Mononuclear cell (primary cell): ENCODE data around the gene CACNA1D. TPM values are rescaled to one million over a fixed set of nuclear protein-coding genes. Genes with fewer than 3 reads are reported as not detected.

Experiments used
- H3K27me3 ChIP-seq: 2 replicates; pipeline ENCODE4 v1.6.0; 2011; ENCODE audit warnings: low read length, control low read depth; ENCODE audit not compliant: insufficient read depth
- H3K4me1 ChIP-seq: 2 replicates; pipeline ENCODE4 v1.5.1; 2011; ENCODE audit warnings: mild to moderate bottlenecking, low read length, control low read depth; ENCODE audit not compliant: insufficient read depth
- H3K4me3 ChIP-seq: 2 replicates; pipeline ENCODE4 v1.5.1; 2011; ENCODE audit warnings: mild to moderate bottlenecking, low read length, moderate library complexity
- H3K9me3 ChIP-seq: 2 replicates; pipeline ENCODE4 v1.5.1; 2011; ENCODE audit warnings: low read depth, mild to moderate bottlenecking, control low read depth, low read length
- total RNA-seq: library from RNA; depleted of rRNA; stranded (reverse); fragments of >200 nt; gene quantifications from one replicate; pipeline ENCODE4 v1.2.3, GENCODE V29; 2012

Gene CACNA1D
- total RNA-seq, 1 donor = 0.84 TPM

- H3K4me3 ChIP-seq = no peak overlapping the region
- H3K9me3 ChIP-seq = no peaks in the 10 kb centered on the region
- peaks cover 6% of the 10 kb centered on the region for H3K4me1 ChIP-seq
- H3K27me3 ChIP-seq = no peaks in the 10 kb centered on the region
These were observed 217.0 kb downstream of the CACNA1D start for GRCh38 chr3:53711387-53711786.

- Histone ChIP-seq H3K4me3 (no peak overlapping the region), H3K27me3 (no peaks in the 10 kb centered on the region), H3K4me1 (peaks cover 14% of the 10 kb centered on the region), H3K9me3 (no peaks in the 10 kb centered on the region)
These were observed 218.5 kb downstream of the CACNA1D start for GRCh38 chr3:53712817-53713388.

- no peaks in the 10 kb centered on the region for H3K27me3 ChIP-seq
- no peak overlapping the region for H3K4me3 ChIP-seq
- peaks cover 14% of the 10 kb centered on the region for H3K4me1 ChIP-seq
- H3K9me3 ChIP-seq = no peaks in the 10 kb centered on the region
These were observed 219.2 kb downstream of the CACNA1D start for GRCh38 chr3:53713626-53714025.

- H3K4me3 ChIP-seq = no peak overlapping the region
- H3K4me1 ChIP-seq = peaks cover 8% of the 10 kb centered on the region
- no peaks in the 10 kb centered on the region for H3K27me3 ChIP-seq
- H3K9me3 ChIP-seq = no peaks in the 10 kb centered on the region
These were observed 221.5 kb downstream of the CACNA1D start for GRCh38 chr3:53715815-53716483.

- Histone ChIP-seq H3K4me3 (no peak overlapping the region), H3K4me1 (peaks cover 8% of the 10 kb centered on the region), H3K27me3 (no peaks in the 10 kb centered on the region), H3K9me3 (no peaks in the 10 kb centered on the region)
These were observed 222.6 kb downstream of the CACNA1D start for GRCh38 chr3:53716998-53717397.

GRCh38 chr3:53718462-53718861, 224.1 kb downstream of the CACNA1D start:
- H3K4me3 ChIP-seq = no peak overlapping the region
- peaks cover 8% of the 10 kb centered on the region for H3K4me1 ChIP-seq
- H3K27me3 ChIP-seq = no peaks in the 10 kb centered on the region
- no peaks in the 10 kb centered on the region for H3K9me3 ChIP-seq

- Histone ChIP-seq H3K4me1 (peaks cover 8% of the 10 kb centered on the region), H3K27me3 (peaks cover 5% of the 10 kb centered on the region), H3K4me3 (no peak overlapping the region), H3K9me3 (no peaks in the 10 kb centered on the region)
These were observed 225.4 kb downstream of the CACNA1D start for GRCh38 chr3:53719796-53720195.

- no peaks in the 10 kb centered on the region for H3K9me3 ChIP-seq
- peaks cover 8% of the 10 kb centered on the region for H3K4me1 ChIP-seq
- H3K4me3 ChIP-seq = no peak overlapping the region
- peaks cover 11% of the 10 kb centered on the region for H3K27me3 ChIP-seq
These were observed 227.0 kb downstream of the CACNA1D start for GRCh38 chr3:53721187-53722119.

- Histone ChIP-seq H3K4me3 (no peak overlapping the region), H3K9me3 (no peaks in the 10 kb centered on the region), H3K4me1 (no peaks in the 10 kb centered on the region), H3K27me3 (peaks cover 11% of the 10 kb centered on the region)
These were observed 230.2 kb downstream of the CACNA1D start for GRCh38 chr3:53724566-53724965.

GRCh38 chr3:53725387-53725995, 231.1 kb downstream of the CACNA1D start:
- H3K27me3 ChIP-seq = peaks cover 11% of the 10 kb centered on the region
- H3K9me3 ChIP-seq = no peaks in the 10 kb centered on the region

GRCh38 chr3:53726643-53727042, 232.2 kb downstream of the CACNA1D start:
- Histone ChIP-seq H3K4me3 (no peak overlapping the region), H3K27me3 (peaks cover 11% of the 10 kb centered on the region), H3K9me3 (no peaks in the 10 kb centered on the region), H3K4me1 (no peaks in the 10 kb centered on the region)

More at GRCh38 chr3:53725387-53725995, 231.1 kb downstream of the CACNA1D start:
- no peaks in the 10 kb centered on the region for H3K4me1 ChIP-seq
- H3K4me3 ChIP-seq = no peak overlapping the region

GRCh38 chr3:53728606-53729005, 234.2 kb downstream of the CACNA1D start:
- no peak overlapping the region for H3K4me3 ChIP-seq
- no peaks in the 10 kb centered on the region for H3K4me1 ChIP-seq
- H3K9me3 ChIP-seq = no peaks in the 10 kb centered on the region
- H3K27me3 ChIP-seq = peaks cover 11% of the 10 kb centered on the region

GRCh38 chr3:53729159-53729558, 234.7 kb downstream of the CACNA1D start:
- Histone ChIP-seq H3K4me3 (no peak overlapping the region), H3K9me3 (no peaks in the 10 kb centered on the region), H3K4me1 (no peaks in the 10 kb centered on the region), H3K27me3 (peaks cover 11% of the 10 kb centered on the region)

GRCh38 chr3:53729618-53730017, 235.2 kb downstream of the CACNA1D start:
- no peaks in the 10 kb centered on the region for H3K9me3 ChIP-seq
- H3K27me3 ChIP-seq = peaks cover 7% of the 10 kb centered on the region
- H3K4me1 ChIP-seq = no peaks in the 10 kb centered on the region
- no peak overlapping the region for H3K4me3 ChIP-seq

GRCh38 chr3:53730576-53730975, 236.2 kb downstream of the CACNA1D start:
- no peaks in the 10 kb centered on the region for H3K4me1 ChIP-seq
- H3K9me3 ChIP-seq = no peaks in the 10 kb centered on the region
- H3K27me3 ChIP-seq = peaks cover 2% of the 10 kb centered on the region
- no peak overlapping the region for H3K4me3 ChIP-seq
